ENCODE data around the gene VEGFA. TPM values are rescaled to one million over a fixed set of nuclear protein-coding genes. Genes with fewer than 3 reads are reported as not detected.

The VEGFA gene
- polyA plus RNA-seq, 3 donors, result 276 to 296 (median 286) TPM

DNA sequence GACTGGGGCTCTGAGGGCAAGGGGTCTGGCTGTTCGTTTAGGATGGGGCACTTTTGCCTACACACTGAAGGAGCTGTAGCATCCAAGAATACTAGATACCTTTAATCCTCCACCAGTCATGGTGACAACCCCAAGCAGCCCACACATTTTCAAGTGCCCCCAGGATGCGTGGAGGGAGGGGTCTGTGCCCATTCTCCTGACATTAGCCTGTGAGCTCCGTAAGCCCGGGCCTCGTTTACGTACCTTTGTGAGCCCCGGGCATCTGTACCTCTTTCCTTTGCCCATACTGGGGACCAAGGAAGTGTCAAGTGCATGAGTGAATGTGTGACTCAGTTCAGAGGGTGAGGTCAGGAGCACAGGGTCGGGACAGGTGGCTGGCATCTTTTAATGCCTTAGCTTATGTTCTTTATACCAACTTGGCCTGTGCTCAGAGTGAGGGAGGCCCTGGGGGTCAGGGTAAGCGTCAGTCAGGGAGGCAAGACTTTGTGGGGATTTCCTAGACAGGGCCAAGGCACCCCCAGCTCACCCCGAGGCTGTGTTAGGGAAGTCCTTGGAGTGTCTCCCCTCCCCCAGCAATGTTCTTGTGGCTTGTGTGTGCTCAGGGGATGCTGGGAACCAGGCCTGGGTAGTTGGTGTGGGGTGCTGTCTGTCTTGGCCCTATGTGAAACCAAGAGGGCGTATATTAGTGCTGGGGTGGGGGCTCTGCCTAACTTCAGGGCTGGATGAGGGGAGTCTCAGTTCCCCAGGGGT lies 12.9 kb downstream of the VEGFA start:
- DNase-seq (ENCODE audit: low read depth in 3 of 3, low spot score in 2 of 3), result no peak

DNA sequence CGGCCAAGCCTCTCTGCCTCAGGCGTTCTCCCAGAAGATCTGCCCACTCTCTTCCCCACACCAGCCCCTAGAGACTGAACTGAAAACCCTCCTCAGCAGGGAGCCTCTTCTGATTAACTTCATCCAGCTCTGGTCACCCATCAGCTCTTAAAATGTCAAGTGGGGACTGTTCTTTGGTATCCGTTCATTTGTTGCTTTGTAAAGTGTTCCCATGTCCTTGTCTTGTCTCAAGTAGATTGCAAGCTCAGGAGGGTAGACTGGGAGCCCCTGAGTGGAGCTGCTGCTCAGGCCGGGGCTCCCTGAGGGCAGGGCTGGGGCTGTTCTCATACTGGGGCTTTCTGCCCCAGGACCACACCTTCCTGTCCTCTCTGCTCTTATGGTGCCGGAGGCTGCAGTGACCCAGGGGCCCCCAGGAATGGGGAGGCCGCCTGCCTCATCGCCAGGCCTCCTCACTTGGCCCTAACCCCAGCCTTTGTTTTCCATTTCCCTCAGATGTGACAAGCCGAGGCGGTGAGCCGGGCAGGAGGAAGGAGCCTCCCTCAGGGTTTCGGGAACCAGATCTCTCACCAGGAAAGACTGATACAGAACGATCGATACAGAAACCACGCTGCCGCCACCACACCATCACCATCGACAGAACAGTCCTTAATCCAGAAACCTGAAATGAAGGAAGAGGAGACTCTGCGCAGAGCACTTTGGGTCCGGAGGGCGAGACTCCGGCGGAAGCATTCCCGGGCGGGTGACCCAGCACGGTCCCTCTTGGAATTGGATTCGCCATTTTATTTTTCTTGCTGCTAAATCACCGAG lies 14.2 kb downstream of the VEGFA start:
- no peak for DNase-seq (ENCODE audit: low read depth in 3 of 3, low spot score in 2 of 3)

DNA sequence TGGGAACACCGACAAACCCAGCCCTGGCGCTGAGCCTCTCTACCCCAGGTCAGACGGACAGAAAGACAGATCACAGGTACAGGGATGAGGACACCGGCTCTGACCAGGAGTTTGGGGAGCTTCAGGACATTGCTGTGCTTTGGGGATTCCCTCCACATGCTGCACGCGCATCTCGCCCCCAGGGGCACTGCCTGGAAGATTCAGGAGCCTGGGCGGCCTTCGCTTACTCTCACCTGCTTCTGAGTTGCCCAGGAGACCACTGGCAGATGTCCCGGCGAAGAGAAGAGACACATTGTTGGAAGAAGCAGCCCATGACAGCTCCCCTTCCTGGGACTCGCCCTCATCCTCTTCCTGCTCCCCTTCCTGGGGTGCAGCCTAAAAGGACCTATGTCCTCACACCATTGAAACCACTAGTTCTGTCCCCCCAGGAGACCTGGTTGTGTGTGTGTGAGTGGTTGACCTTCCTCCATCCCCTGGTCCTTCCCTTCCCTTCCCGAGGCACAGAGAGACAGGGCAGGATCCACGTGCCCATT lies 15.3 kb downstream of the VEGFA start:
- DNase-seq (ENCODE audit: low read depth in 3 of 3, low spot score in 2 of 3), result no peak

DNA sequence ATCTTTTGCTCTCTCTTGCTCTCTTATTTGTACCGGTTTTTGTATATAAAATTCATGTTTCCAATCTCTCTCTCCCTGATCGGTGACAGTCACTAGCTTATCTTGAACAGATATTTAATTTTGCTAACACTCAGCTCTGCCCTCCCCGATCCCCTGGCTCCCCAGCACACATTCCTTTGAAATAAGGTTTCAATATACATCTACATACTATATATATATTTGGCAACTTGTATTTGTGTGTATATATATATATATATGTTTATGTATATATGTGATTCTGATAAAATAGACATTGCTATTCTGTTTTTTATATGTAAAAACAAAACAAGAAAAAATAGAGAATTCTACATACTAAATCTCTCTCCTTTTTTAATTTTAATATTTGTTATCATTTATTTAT lies 15.9 kb downstream of the VEGFA start:
- no peak for DNase-seq (ENCODE audit: low read depth in 3 of 3, low spot score in 2 of 3)

DNA sequence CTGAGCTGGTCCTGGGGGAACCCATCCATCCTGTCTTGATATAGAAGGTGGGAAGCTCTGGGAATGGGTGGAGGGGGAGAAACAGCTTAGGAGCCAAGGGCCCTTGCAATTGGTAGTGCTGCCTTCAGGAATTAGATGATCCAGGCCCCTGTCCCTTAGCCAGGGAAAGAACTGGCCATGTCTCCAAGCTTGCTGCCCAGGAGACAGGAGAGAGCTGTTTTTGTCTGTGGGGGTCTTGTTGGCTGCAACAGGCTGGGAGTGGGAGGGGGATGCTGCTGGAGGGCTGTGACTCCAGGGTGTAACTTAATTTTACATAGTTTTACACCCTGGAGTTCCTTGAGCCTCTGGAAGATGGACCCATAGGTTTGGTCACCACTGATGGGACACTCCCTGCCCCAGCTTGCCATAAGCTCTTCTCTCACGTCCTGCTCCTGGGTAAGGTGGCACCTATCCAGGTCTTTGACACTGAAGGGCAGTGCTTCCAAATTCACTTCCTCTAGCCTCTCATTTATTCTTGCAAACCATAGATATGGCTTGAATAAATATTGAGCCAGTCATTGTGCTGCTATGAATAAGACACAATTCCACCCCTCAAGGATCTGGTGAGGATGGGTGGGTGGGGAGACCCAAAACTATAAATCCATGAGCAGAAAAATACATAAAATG lies 16.8 kb downstream of the VEGFA start:
- no peak for DNase-seq (ENCODE audit: low read depth in 3 of 3, low spot score in 2 of 3)

DNA sequence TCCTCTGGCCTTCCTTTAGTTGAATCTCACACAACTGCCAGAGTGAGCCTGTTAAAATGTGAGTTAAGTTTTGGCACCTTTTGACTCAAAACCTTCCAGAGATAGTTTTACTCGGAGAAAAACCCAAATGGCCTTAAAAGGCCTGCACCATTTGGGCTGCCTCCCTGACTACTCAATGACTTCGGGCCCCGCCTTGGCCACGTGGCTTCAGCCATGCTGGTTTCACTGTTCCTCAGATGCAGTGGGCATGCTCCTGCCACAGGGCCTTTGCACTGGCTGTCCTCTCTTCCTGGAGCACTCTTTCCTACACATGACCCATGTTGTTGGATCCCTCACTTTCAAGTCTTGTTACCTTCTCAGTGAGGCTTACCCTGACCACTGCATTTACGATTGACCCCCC lies 18.3 kb downstream of the VEGFA start:
- DNase-seq (ENCODE audit: low read depth in 3 of 3, low spot score in 2 of 3), result no peak

DNA sequence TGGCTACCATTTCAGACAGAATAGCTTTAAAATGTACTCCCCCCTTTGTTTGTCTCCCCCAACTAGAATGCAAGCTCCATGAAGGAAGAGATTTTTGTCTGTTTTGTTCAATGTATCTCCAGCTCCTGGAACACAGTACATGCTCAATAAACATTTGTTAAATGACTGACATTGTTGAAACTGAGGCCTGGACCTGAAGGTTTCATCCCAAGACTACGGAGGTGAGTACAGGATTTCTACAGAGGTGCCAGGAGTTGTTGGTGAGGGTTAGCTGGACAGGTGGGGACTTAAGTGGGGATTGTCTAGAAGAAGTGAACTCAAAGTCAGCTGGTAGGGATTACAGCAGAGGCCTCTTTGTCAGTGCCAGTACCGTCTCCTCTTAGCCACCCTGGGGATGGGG lies 19.4 kb downstream of the VEGFA start:
- DNase-seq (ENCODE audit: low read depth in 3 of 3, low spot score in 2 of 3), result no peak

DNA sequence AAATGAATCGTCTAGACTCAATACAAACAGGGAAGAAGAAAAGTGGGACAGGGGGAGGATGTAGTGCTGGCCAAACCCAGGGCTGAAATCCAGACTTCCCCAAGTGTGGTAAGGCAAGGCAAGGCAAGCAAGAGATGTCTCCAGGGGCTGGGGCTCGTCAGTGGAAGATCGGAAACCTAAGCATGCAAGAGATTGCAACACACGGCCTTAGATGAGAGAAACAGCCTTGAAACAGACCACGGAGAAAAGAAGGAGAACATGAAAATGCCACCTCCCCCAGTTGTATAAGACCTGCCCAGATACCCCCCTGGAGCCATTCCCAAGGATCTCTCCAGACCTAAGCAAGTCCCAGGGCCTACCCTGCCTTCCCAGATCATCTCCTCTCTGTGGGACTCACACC lies 20.0 kb downstream of the VEGFA start:
- DNase-seq (ENCODE audit: low read depth in 3 of 3, low spot score in 2 of 3), result no peak

DNA sequence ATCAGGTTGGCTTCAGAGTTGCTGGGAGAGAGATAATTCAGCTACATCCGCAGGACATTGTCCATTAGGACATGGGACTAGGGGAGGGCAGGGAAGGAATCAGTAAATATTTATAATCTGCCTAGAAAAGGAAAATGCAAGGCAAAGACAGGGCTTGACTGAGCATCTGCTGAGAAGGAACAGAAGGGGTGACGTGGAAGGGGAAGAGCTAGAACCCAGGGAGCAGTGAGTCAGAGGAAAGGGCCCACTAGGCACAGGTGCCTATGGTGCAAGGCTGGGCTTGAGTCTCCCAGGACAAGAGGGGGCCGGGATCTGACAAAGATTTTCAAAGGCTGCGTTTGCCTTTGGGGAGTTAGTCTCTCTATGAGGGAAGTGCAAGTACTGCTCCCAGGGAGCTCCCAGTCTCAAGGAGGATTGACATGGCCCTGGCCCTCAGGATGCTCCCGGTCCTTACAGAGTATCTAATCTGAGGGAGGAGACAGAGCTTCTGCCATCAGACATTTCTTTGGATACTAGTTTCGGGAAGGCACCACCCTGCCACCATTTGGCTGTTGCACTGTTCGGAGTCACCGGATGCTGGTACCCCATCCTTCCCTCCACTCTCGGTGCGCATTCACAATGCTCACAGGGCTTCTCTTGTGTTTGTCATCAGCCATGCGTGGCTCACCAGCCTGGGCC lies 21.9 kb downstream of the VEGFA start:
- no peak for DNase-seq (ENCODE audit: low read depth in 3 of 3, low spot score in 2 of 3)

DNA sequence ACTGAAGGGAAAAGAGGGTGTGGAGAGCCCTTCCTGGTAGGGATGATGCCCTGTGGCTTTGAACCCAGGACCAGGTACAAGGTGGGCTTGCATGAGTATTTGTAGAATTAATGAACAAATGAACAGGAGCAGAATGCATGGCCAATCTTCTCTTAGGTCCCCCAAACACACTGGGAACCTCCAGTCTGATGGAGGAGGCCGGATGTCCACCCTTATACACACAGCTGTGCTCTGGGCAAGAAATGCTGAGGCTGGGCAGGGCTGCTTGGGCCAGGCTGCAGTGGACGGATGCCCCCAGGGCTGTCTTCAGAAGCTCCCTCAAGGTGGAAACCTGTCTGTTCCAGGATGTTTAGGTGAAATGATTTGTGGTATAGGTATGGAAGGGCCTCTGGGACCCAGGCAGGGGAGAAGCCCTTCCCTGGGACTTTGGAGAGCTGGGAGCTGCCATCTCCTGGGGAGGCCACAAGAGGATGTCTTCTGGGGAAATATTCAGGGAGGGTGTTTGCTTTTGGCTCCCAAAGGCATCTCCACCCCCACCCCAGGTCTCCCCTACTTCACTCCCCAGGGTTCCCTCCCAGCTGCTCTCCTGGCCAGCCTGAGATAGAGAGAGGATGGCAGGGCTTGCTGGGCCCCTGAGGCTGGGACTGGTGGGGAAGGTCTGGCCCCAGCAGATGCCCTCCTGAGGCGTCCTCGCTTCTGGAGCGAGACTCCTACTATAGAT lies 23.3 kb downstream of the VEGFA start:
- DNase-seq (ENCODE audit: low read depth in 3 of 3, low spot score in 2 of 3), result no peak

DNA sequence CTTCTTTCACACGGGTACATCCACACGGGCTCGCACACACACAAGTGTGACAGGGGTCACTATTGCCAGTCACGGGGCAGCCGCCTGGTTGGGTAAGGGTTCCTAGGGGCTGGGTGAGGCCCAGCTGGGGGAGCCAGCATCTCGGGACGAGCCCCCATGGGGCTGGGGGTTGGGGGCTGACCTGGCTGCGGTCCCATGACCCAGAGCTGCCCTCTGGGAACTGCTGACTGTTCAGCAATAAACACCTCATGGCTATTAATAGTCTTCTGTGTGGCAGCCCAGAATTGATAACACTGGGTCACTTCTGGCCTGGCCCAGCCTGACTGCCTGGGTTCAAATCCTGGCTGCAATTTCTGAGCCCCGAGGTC lies 23.8 kb downstream of the VEGFA start:
- DNase-seq (ENCODE audit: low read depth in 3 of 3, low spot score in 2 of 3), result no peak

DNA sequence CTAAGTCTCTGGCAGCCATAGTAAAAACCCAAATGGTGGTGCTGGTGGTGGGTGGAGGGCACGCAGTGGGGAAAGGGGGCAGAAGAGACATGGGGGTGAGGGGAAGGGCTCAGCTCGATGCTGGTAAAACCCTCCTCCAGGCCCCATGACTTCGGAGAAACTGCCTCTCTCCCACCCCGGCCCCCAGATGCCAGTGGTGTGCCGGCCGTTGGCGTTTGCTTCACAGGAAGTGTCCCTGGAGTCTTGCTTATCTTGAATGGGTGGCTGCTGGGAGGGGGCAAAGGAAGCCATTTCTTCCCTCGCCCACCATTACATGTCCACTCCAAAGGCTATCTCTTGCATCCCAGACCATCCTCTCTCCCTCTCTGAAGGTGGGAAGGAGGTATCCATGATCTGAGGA lies 25.4 kb downstream of the VEGFA start:
- DNase-seq (ENCODE audit: low read depth in 3 of 3, low spot score in 2 of 3), result no peak

DNA sequence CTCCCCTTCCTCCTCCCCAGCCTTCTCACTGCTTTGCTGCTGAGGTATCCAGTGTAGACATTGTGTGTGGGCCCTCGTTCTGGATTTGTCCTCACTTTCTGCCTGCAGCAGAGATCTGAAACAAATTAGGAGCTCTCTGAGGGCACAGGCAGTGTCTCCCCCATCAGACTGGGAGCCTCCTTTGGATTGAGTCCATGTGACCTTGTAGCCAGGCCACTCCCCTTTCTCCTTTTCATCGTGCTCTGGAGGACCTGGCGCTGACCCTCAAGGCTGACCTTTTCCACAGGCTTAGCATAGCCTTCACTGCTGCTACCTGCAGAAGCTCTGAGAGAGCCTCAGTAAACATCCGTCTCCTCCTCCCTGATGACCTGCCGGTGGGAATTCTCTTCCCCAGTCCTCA lies 26.2 kb downstream of the VEGFA start:
- no peak for DNase-seq (ENCODE audit: low read depth in 3 of 3, low spot score in 2 of 3)

DNA sequence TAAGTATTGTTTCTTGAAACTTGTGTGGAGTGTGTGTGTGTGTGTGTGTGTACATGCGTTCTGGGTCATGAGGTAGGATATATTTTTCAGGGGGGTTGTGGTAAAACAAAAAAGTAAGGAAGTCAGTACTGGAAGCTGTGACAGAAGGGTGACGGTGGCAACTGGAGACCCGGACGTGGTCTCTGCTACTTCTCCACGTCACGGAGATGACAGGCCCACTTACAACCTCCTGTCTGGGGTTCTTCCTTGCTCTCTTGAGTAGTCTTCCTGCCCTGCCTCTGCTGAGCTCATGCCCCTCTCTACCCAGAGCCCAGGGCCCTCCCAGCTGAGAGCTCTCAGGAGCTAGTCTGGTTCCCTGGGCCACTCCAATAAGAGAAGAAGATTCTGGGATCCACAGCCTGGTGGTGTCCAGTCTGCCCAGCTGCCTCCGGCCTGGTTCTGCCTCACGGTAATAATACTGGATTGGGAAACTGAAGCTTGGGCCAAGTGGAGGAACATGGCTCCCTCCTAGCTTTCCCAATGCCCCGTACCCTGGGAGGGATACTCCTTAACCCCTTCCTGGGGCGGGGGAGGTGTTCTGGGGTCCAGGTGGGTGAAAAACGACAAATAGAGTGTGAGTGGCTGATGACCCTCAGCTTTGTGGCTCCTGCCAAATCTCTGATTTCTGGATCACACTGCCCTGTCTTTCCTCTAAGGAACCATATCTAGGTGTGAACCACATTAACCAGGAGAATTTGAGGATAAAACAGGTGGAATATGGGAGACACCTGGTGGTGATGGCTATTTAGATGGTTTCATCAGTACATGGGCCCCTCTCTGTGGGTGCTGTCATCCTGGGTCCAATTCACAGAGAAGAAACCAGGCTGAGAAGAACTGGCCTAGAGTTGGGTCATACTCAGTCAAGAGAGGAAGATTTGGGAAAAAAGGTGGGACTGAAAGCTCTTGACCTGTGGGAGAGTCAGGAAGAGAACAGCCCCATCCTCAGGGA lies 27.2 kb downstream of the VEGFA start:
- DNase-seq (ENCODE audit: low read depth in 3 of 3, low spot score in 2 of 3), result no peak

DNA sequence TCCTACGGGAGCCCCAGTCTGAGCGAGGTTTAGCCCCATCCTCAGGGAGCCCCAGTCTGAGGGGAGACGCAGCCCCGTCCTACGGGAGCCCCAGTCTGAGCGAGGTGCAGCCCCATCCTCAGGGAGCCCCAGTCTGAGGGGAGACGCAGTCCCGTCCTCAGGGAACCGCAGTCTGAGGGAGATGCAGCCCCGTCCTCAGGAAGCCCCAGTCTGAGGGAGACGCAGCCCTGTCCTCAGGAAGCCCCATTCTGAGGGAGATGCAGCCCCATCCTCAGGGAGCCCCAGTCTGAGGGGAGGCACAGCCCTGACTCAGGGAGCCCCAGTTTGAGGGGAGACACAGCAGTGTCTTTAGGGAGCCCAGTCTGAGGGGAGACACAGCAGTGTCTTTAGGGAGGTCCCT lies 27.9 kb downstream of the VEGFA start:
- DNase-seq (ENCODE audit: low read depth in 3 of 3, low spot score in 2 of 3), result no peak

DNA sequence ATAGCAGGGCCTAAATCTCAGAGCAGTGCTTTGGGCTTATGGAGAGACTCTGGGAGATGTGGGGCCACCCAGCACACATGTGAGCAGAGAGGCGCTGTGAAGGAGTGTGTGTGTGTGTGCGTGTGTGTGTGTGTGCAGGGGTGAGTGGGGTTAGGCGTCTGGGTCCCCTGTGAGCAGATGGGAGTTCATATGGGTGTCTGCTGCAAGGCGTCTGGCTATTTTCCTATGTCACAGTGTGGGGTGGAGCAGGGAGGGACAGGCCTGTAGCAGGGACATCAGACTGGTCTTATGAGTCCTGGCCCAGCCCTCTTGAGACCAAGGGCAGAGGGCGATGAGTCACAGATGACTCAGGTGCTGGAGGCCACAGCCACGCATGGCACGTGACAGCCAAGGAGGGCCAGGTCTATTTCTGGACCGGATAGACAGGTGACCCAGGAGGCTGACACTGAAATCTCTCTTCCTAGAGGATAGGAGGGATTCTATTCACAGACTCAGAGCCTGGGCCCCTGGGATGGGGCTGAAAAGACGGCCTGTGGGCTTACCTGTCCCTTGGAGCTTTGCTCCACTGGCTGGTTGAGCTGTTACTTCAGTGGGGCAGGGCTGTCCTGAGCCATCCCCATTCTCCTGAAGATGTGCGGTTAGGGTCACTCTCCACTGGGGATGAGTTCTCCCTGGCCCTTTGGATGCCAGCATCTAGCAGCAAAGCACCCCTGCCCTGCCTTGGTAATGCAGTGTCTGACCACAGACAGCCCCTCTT lies 28.9 kb downstream of the VEGFA start:
- DNase-seq (ENCODE audit: low read depth in 3 of 3, low spot score in 2 of 3), result no peak

DNA sequence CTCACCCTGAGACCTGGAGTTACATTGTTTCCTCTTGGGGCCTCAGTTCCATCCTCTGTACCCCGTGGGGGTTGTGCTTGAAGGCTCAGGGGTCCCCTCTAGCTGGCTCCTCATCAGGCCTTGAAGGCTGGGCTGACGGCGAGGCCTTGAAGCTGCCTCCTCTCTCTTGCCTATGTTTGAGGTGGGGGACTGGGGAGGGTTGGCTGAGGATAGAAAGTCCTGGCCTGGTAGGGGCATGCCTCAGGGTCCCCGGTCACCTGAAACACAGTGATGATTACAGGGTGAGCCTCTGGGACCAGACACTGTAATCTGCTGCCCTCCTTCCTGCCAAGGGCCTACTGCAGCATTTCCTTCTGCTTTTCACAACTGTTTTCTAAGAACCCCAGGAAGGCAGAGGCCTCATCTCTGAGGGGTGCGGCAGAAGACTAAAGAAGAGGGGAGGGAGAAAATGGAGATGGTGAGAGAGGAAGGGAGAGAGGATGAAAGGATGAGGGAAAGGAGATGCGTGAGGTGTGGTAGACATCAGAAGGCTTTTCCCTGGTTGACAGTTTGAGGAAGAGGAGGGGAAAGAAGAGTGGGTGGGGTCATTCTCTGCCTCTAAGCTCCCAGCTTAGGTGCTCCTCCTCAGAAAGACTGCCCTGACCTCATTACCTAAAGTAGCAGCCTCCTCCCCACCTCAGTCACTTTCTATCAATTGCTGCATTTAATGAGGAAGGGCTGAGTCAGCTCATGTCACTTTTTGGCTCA lies 29.7 kb downstream of the VEGFA start:
- DNase-seq (ENCODE audit: low read depth in 3 of 3, low spot score in 2 of 3), result no peak

DNA sequence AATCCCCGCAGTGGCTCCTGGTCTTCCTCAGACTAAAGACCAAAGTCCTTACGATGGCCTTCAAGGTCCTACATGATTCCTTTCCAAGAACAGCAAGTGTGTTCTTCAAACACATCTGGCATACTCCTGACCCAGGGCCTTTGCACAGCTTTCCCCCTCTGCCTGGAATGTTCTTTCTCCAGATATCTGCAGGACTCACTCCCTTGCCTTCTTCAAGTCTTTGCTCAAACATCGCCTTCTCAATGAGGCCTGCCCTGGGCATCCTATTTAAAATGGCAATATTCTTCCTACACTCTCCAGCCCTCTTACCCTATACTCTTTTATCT lies 30.2 kb downstream of the VEGFA start:
- DNase-seq (ENCODE audit: low read depth in 3 of 3, low spot score in 2 of 3), result no peak
